HepG2 (cell line): ENCODE data around the gene LIPC. TPM values are rescaled to one million over a fixed set of nuclear protein-coding genes. Genes with fewer than 3 reads are reported as not detected.

Experiments used
- ARID3A ChIP-seq: IDR thresholded peaks from 2 replicates; pipeline ENCODE4 v1.6.1; 2012; ENCODE audit warnings: low read depth, low read length, improper control_type of control experiment
- E2F2 ChIP-seq: sonication (generic); formaldehyde crosslinking; IDR thresholded peaks from 2 replicates; pipeline ENCODE4 v1.4.0; 2020; ENCODE audit warnings: missing genetic modification reagents, borderline replicate concordance
- FOXP4 ChIP-seq: sonication (generic); formaldehyde crosslinking; IDR thresholded peaks from 2 replicates; pipeline ENCODE4 v1.4.0; 2020; ENCODE audit warnings: missing genetic modification reagents
- GATAD2A ChIP-seq: IDR thresholded peaks from 2 replicates; pipeline ENCODE4 v1.6.1; 2016
- MEF2D ChIP-seq: sonication (generic); formaldehyde crosslinking; IDR thresholded peaks from 2 replicates; pipeline ENCODE4 v1.5.1; 2020; ENCODE audit warnings: mild to moderate bottlenecking, missing genetic modification reagents
- RAD21 ChIP-seq: fragments of 450-650 bp; formaldehyde crosslinking; IDR thresholded peaks from 2 replicates; pipeline ENCODE4 v1.5.0; 2020; ENCODE audit warnings: mild to moderate bottlenecking
- ZMAT5 ChIP-seq: sonication (generic); formaldehyde crosslinking; IDR thresholded peaks from 2 replicates; pipeline ENCODE4 v1.5.0; 2020; ENCODE audit warnings: mild to moderate bottlenecking, low read depth, missing genetic modification reagents, borderline replicate concordance
- ZNF318 ChIP-seq: sonication (generic); formaldehyde crosslinking; IDR thresholded peaks from 2 replicates; pipeline ENCODE4 v1.4.0; 2020; ENCODE audit warnings: mild to moderate bottlenecking, missing genetic modification reagents
- polyA plus RNA-seq, 8 experiments: library from polyadenylated mRNA; depleted of rRNA in 3 of 8; stranded (reverse) in 7 of 8; unstranded in 1 of 8; fragments of >200 nt; fragmentation: Illumina TruSeq in 4 of 8; extraction: Trizol in 4 of 8; gene quantifications; 2 replicates each; pipeline versions ENCODE4 v1.2.1 to v1.2.3, GENCODE V29; 2011 to 2016; ENCODE audit warnings: low read depth in 4 of 8, missing spikeins in 1 of 8, mixed read lengths in 1 of 8; ENCODE audit not compliant: insufficient read depth in 1 of 8
- total RNA-seq, 5 experiments: library from RNA; depleted of rRNA; stranded (reverse); fragments of >200 nt; fragmentation: Illumina TruSeq; extraction: Trizol; gene quantifications; 2 replicates each; pipeline ENCODE4 v1.2.3, GENCODE V29; 2016; ENCODE audit warnings: low read depth in 1 of 5

The LIPC gene
- total and polyA plus RNA-seq, 2 of the 13 experiments (the other 11 are each of a cell fraction or from before 2014, with no cell fraction given): 26.0 to 38.0 TPM

- TF ChIP-seq ZNF318 (CRISPR knock-in tag) (no peak), FOXP4 (CRISPR knock-in tag) (no peak), MEF2D (CRISPR knock-in tag) (no peak), E2F2 (CRISPR knock-in tag) (no peak), ZMAT5 (CRISPR knock-in tag) (no peak), GATAD2A (CRISPR knock-in tag) (no peak), ARID3A (no peak), RAD21 (CRISPR knock-in tag) (no peak)
- TF ChIP-seq, all 625 proteins: peak for 0
Measured at GRCh38 chr15:58505581-58505980, 73.8 kb downstream of the LIPC start (continued).
